ENCODE data around the gene HDAC6. TPM values are rescaled to one million over a fixed set of nuclear protein-coding genes. Genes with fewer than 3 reads are reported as not detected.
"Not testable (repeated sequence)": the region's sequence is repeated elsewhere in the genome, so short reads cannot be mapped to it uniquely, and the experiment has no call there.

The HDAC6 gene
- total and polyA plus RNA-seq, 10 donors, result 33.9 to 103 (median 79.9) TPM

GRCh38 chrX:48818866-48819265 is 17.0 kb downstream of the HDAC6 start:
- intact Hi-C loops (cut with DNase I; ENCODE audit: low total_unique reads), result no loop called here
- Histone ChIP-seq H3K9me3 (no peaks in the 10 kb centered on the region), H3K4me3 (no peak overlapping the region), H3K36me3 (peaks cover 0 to 100% (median 14%) of the 10 kb centered on the region in 6 donors), H3K27ac (no peak overlapping the region), H3K4me1 (no peaks in the 10 kb centered on the region), H3K27me3 (replicated peaks in 1 of 7) (peaks cover 0 to 10% (median 0%) of the 10 kb centered on the region in 7 donors)
- 85 to 98% (median 95%) methylated on average over 4 of the region's 4 CpGs; no CpG with 5 or more reads in 1 of the 5 donors for WGBS, 5 donors
- TF ChIP-seq POLR2AphosphoS5 (IDR thresholded peaks at IDR 0.05), result no peak
- no peak for DNase-seq

DNA sequence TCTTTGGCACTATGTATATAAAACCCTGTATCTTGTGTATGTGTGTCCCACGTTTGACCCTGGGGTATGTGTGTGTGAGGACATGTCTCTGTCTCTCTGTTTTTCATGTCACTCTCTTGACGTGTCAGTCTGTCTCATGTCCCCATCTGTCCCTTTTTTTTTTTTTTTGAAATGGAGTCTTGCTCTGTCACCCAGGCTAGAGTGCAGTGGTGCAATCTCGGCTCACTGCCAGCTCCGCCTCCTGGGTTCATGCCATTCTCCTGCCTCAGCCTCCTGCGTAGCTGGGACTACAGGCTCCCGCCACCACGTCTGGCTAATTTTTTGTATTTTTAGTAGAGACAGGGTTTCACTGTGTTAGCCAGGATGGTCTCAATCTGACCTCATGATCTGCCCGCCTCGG is 17.5 kb downstream of the HDAC6 start:
- H3K9me3 ChIP-seq; H3K27me3 ChIP-seq (replicated peaks in 1 of 7); intact Hi-C loops (cut with DNase I; ENCODE audit: low total_unique reads); H3K4me3 ChIP-seq; H3K4me1 ChIP-seq; DNase-seq; H3K27ac ChIP-seq: not testable (repeated sequence)
- H3K36me3 ChIP-seq, result peaks cover 0 to 100% (median 15%) of the 10 kb centered on the region in 6 donors
- 83 to 96% (median 91%) methylated on average over 9 of the region's 9 CpGs for WGBS, 5 donors

DNA sequence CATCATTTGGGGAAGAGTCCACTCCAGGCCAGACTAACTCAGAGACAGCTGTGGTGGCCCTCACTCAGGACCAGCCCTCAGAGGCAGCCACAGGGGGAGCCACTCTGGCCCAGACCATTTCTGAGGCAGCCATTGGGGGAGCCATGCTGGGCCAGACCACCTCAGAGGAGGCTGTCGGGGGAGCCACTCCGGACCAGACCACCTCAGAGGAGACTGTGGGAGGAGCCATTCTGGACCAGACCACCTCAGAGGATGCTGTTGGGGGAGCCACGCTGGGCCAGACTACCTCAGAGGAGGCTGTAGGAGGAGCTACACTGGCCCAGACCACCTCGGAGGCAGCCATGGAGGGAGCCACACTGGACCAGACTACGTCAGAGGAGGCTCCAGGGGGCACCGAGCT is 21.2 kb downstream of the HDAC6 start:
- TF ChIP-seq, protein P1, sequence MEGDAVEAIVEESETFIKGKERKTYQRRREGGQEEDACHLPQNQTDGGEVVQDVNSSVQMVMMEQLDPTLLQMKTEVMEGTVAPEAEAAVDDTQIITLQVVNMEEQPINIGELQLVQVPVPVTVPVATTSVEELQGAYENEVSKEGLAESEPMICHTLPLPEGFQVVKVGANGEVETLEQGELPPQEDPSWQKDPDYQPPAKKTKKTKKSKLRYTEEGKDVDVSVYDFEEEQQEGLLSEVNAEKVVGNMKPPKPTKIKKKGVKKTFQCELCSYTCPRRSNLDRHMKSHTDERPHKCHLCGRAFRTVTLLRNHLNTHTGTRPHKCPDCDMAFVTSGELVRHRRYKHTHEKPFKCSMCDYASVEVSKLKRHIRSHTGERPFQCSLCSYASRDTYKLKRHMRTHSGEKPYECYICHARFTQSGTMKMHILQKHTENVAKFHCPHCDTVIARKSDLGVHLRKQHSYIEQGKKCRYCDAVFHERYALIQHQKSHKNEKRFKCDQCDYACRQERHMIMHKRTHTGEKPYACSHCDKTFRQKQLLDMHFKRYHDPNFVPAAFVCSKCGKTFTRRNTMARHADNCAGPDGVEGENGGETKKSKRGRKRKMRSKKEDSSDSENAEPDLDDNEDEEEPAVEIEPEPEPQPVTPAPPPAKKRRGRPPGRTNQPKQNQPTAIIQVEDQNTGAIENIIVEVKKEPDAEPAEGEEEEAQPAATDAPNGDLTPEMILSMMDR (IDR thresholded peaks at IDR 0.05 in 8 of 11, conservative IDR thresholded peaks at IDR 0.05 in 3 of 11), result no peak
- TF ChIP-seq POLR2A (IDR thresholded peaks at IDR 0.05) (no peak), POLR2AphosphoS5 (IDR thresholded peaks at IDR 0.05) (no peak)
- H3K36me3 ChIP-seq, result peaks cover 0 to 80% (median 5%) of the 10 kb centered on the region in 6 donors
- no peak overlapping the region for H3K4me3 ChIP-seq
- peaks cover 0 to 15% (median 8%) of the 10 kb centered on the region in 6 donors for H3K4me1 ChIP-seq
- H3K27me3 ChIP-seq (replicated peaks in 1 of 7), result peaks cover 0 to 38% (median 13%) of the 10 kb centered on the region in 7 donors
- peaks cover 0 to 8% (median 0%) of the 10 kb centered on the region in 8 donors for H3K9me3 ChIP-seq
- no peak for DNase-seq
- 63 to 93% (median 81%) methylated on average over 1 to 6 of the region's 6 CpGs; no CpG with 5 or more reads in 1 of the 5 donors for WGBS, 5 donors
- intact Hi-C loops (cut with DNase I; ENCODE audit: low total_unique reads), result no loop called here
- no peak overlapping the region for H3K27ac ChIP-seq

DNA sequence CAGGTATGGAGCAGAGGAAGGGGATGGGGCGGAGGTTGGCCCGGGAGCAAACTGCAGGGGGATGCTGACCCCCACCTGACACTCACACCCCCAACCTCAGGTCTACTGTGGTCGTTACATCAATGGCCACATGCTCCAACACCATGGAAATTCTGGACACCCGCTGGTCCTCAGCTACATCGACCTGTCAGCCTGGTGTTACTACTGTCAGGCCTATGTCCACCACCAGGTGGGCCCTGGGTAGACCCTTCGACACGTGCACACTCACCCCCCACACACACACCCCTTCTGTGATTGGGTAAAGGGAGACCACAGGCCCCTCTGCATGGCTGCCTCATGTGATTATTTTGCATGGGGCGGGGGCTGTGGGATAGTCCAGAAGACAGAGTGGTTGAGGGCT is 22.2 kb downstream of the HDAC6 start:
- TF ChIP-seq, protein P1 (IDR thresholded peaks at IDR 0.05 in 8 of 11, conservative IDR thresholded peaks at IDR 0.05 in 3 of 11), result no peak
- TF ChIP-seq POLR2AphosphoS5 (IDR thresholded peaks at IDR 0.05), result no peak
- TF ChIP-seq POLR2A (IDR thresholded peaks at IDR 0.05), result no peak
- intact Hi-C loops (cut with DNase I; ENCODE audit: low total_unique reads), result no loop called here
- H3K4me3 ChIP-seq, result no peak overlapping the region

DNA sequence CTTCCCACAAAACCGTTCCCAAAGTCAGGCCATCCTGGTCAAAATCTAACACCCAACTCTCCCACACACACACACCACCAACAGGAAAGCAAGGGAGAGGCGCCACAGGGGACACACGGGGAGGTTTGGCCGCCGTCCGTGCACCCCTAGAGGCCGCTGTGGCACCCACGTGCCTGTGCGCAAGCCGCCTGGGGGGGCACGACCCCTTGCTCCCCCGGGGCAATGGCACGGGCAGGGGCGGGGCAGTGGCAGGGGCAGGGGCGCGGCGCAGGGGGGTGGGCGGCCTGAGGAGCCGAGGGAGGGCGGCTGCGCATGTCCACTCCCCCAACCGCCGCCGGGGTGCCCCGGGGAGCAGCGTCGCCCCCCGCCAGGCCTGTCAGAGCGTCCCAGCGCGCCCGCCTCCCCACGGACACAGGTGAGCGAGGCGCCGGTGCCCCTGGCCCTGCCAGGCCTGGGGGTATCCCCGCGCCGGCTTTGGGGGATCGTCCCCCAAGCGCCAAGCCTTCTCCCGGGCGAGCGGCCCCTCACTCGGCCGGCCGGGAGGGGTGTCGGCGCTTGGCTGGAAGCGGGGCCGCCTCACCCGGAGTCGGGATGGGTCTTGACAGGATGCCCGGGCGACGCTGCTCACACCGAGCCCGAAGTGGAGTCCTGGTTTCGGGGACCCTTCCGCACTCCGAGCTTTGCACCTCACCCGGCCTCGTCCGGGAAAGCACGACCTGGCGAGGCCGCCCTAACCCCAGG is 24.4 kb downstream of the HDAC6 start, which contains the start of gene ERAS:
Gene ERAS, plus strand, starts transcription at position 379 of the 741 bp plus-strand sequence. CDS start 2,611 bp downstream, outside the sequence.
- H3K27me3 ChIP-seq (replicated peaks in 1 of 7), result peaks cover 0 to 69% (median 25%) of the 10 kb centered on the region in 7 donors
- peaks cover 0 to 8% (median 0%) of the 10 kb centered on the region in 8 donors for H3K9me3 ChIP-seq
- peak within 1 kb of the TSS in 1 of 8 donors; percentile 49 for H3K4me3 ChIP-seq
- H3K4me1 ChIP-seq, result peaks cover 0 to 15% (median 9%) of the 10 kb centered on the region in 6 donors
- intact Hi-C loops (cut with DNase I; ENCODE audit: low total_unique reads), result no loop called here
- peaks cover 0 to 48% (median 4%) of the 10 kb centered on the region in 6 donors for H3K36me3 ChIP-seq
- DNase-seq, result peak; percentile 76
- TF ChIP-seq POLR2AphosphoS5 (IDR thresholded peaks at IDR 0.05), result peak in 1 of 3 donors; percentile 34
- no peak for TF ChIP-seq POLR2A (IDR thresholded peaks at IDR 0.05)
- TF ChIP-seq, protein P1 (IDR thresholded peaks at IDR 0.05 in 8 of 11, conservative IDR thresholded peaks at IDR 0.05 in 3 of 11), result peak in 2 of 11 experiments; percentile 13 to 27
- H3K27ac ChIP-seq, result no peak within 1 kb of the TSS
- WGBS, 5 donors, result 7 to 54% (median 45%) methylated on average over 16 to 67 of the region's 67 CpGs

More for the DNA sequence above, 22.2 kb downstream of the HDAC6 start:
- Histone ChIP-seq H3K9me3 (peaks cover 0 to 8% (median 0%) of the 10 kb centered on the region in 8 donors), H3K36me3 (peaks cover 0 to 70% (median 4%) of the 10 kb centered on the region in 6 donors), H3K4me1 (peaks cover 0 to 15% (median 8%) of the 10 kb centered on the region in 6 donors), H3K27me3 (replicated peaks in 1 of 7) (peaks cover 0 to 48% (median 14%) of the 10 kb centered on the region in 7 donors), H3K27ac (no peak overlapping the region)
- DNase-seq, result no peak
- WGBS, 5 donors, result 82 to 98% (median 94%) methylated on average over 5 to 8 of the region's 8 CpGs

All from spleen (tissue), 11 donors.